HepG2 (cell line): ENCODE data around the gene PIM3. TPM values are rescaled to one million over a fixed set of nuclear protein-coding genes. Genes with fewer than 3 reads are reported as not detected.
A peak's percentile ranks its signal among the peaks of the same experiment; 100 is the strongest.

Experiments used
- AGO2 ChIP-seq: fragments of 200-400 bp; formaldehyde crosslinking; optimal IDR thresholded peaks from 2 replicates; pipeline ENCODE3; 2017; ENCODE audit warnings: mild to moderate bottlenecking, low read depth, low read length, moderate library complexity
- ELF1 ChIP-seq: sonication (generic); formaldehyde crosslinking; IDR thresholded peaks from 2 replicates; pipeline ENCODE4 v1.4.0; 2020; ENCODE audit warnings: missing genetic modification reagents
- FOXA1 ChIP-seq, 2 experiments: fragments of 450-650 bp in 1 of 2; sonication (generic) in 1 of 2; formaldehyde crosslinking in 1 of 2; IDR thresholded peaks; 2 replicates each; pipeline versions ENCODE4 v1.4.0 to v1.6.1; 2016 to 2020; ENCODE audit warnings: missing genetic modification reagents in 1 of 2
- HDAC1 ChIP-seq: sonication (generic); formaldehyde crosslinking; IDR thresholded peaks from 2 replicates; pipeline ENCODE4 v1.5.1; 2020; ENCODE audit warnings: mild to moderate bottlenecking, missing genetic modification reagents
- KDM3A ChIP-seq: IDR thresholded peaks from 2 replicates; pipeline ENCODE4 v1.6.1; 2018; ENCODE audit warnings: low read depth, missing compliant biosample characterization
- KDM6A ChIP-seq: IDR thresholded peaks from 2 replicates; pipeline ENCODE4 v1.6.1; 2016; ENCODE audit warnings: low read depth
- MAF1 ChIP-seq: sonication (generic); formaldehyde crosslinking; IDR thresholded peaks from 2 replicates; pipeline ENCODE4 v1.5.0; 2020; ENCODE audit warnings: missing genetic modification reagents, borderline replicate concordance
- NBN ChIP-seq: fragments of 450-650 bp; conservative IDR thresholded peaks from 2 replicates; pipeline ENCODE4 v1.6.1; 2017
- NCOA1 ChIP-seq: sonication (generic); formaldehyde crosslinking; IDR thresholded peaks from 2 replicates; pipeline ENCODE4 v1.9.0; 2021; ENCODE audit warnings: missing genetic modification reagents
- REPIN1 ChIP-seq: sonication (generic); formaldehyde crosslinking; IDR thresholded peaks from 2 replicates; pipeline ENCODE4 v1.8.0; 2022; ENCODE audit warnings: missing genetic modification reagents, low read depth, mild to moderate bottlenecking, borderline replicate concordance
- RXRB ChIP-seq: IDR thresholded peaks from 2 replicates; pipeline ENCODE4 v1.6.1; 2016; ENCODE audit warnings: borderline replicate concordance, missing genetic modification reagents, missing compliant biosample characterization
- SSRP1 ChIP-seq: IDR thresholded peaks from 2 replicates; pipeline ENCODE4 v1.6.1; 2016; ENCODE audit warnings: control low read depth
- TAF1 ChIP-seq: sonication (generic); formaldehyde crosslinking; IDR thresholded peaks from 2 replicates; pipeline ENCODE4 v1.4.0; 2020; ENCODE audit warnings: missing genetic modification reagents
- TAF15 ChIP-seq: fragments of 200-400 bp; formaldehyde crosslinking; IDR thresholded peaks from one replicate; pipeline ENCODE4 v1.6.1; 2018; ENCODE audit warnings: mild to moderate bottlenecking, low read depth, low read length; ENCODE audit not compliant: poor library complexity, severe bottlenecking
- THAP11 ChIP-seq: IDR thresholded peaks from 2 replicates; pipeline ENCODE4 v1.6.1; 2016; ENCODE audit warnings: missing biosample characterization, missing genetic modification reagents
- THAP8 ChIP-seq: sonication (generic); formaldehyde crosslinking; IDR thresholded peaks from 2 replicates; pipeline ENCODE4 v1.5.1; 2020; ENCODE audit warnings: missing genetic modification reagents, mild to moderate bottlenecking, borderline replicate concordance
- ZNF224 ChIP-seq: sonication (generic); formaldehyde crosslinking; IDR thresholded peaks from 2 replicates; pipeline ENCODE4 v1.5.0; 2020; ENCODE audit warnings: mild to moderate bottlenecking, missing genetic modification reagents
- ZNF331 ChIP-seq: sonication (generic); formaldehyde crosslinking; IDR thresholded peaks from 2 replicates; pipeline ENCODE4 v1.4.0; 2020; ENCODE audit warnings: missing genetic modification reagents
- ZSCAN29 ChIP-seq: sonication (generic); formaldehyde crosslinking; conservative IDR thresholded peaks from 2 replicates; pipeline ENCODE4 v1.4.0; 2020; ENCODE audit warnings: mild to moderate bottlenecking, missing genetic modification reagents
- ZSCAN31 ChIP-seq: sonication (generic); formaldehyde crosslinking; IDR thresholded peaks from 2 replicates; pipeline ENCODE4 v1.5.0; 2020; ENCODE audit warnings: low read depth, mild to moderate bottlenecking, missing genetic modification reagents
- polyA plus RNA-seq, 8 experiments: library from polyadenylated mRNA; depleted of rRNA in 3 of 8; stranded (reverse) in 7 of 8; unstranded in 1 of 8; fragments of >200 nt; fragmentation: Illumina TruSeq in 4 of 8; extraction: Trizol in 4 of 8; gene quantifications; 2 replicates each; pipeline versions ENCODE4 v1.2.1 to v1.2.3, GENCODE V29; 2011 to 2016; ENCODE audit warnings: low read depth in 4 of 8, missing spikeins in 1 of 8, mixed read lengths in 1 of 8; ENCODE audit not compliant: insufficient read depth in 1 of 8
- total RNA-seq, 5 experiments: library from RNA; depleted of rRNA; stranded (reverse); fragments of >200 nt; fragmentation: Illumina TruSeq; extraction: Trizol; gene quantifications; 2 replicates each; pipeline ENCODE4 v1.2.3, GENCODE V29; 2016; ENCODE audit warnings: low read depth in 1 of 5
- TF ChIP-seq, protein P1 (sequence below): sonication (generic); formaldehyde crosslinking; IDR thresholded peaks from 2 replicates; pipeline ENCODE4 v1.5.0; 2020; ENCODE audit warnings: mild to moderate bottlenecking, missing genetic modification reagents
- TF ChIP-seq, protein P2 (sequence below): sonication (generic); formaldehyde crosslinking; IDR thresholded peaks from 2 replicates; pipeline ENCODE4 v1.8.0; 2022; ENCODE audit warnings: missing genetic modification reagents, mild to moderate bottlenecking, borderline replicate concordance
- TF ChIP-seq, protein P3 (sequence below): sonication (generic); formaldehyde crosslinking; IDR thresholded peaks from 2 replicates; pipeline ENCODE4 v1.5.0; 2020; ENCODE audit warnings: missing genetic modification reagents, mild to moderate bottlenecking, borderline replicate concordance
- TF ChIP-seq, protein P4 (sequence below): IDR thresholded peaks from 2 replicates; pipeline ENCODE4 v1.6.1; 2016; ENCODE audit warnings: low read depth, borderline replicate concordance
- TF ChIP-seq, protein P5 (sequence below): sonication (generic); formaldehyde crosslinking; IDR thresholded peaks from 2 replicates; pipeline ENCODE4 v1.8.0; 2022; ENCODE audit warnings: mild to moderate bottlenecking, missing genetic modification reagents; ENCODE audit not compliant: insufficient replicate concordance

Gene PIM3
- total and polyA plus RNA-seq, 2 of the 13 experiments (the other 11 are each of a cell fraction or from before 2014, with no cell fraction given): 21.6 to 31.2 TPM

DNA sequence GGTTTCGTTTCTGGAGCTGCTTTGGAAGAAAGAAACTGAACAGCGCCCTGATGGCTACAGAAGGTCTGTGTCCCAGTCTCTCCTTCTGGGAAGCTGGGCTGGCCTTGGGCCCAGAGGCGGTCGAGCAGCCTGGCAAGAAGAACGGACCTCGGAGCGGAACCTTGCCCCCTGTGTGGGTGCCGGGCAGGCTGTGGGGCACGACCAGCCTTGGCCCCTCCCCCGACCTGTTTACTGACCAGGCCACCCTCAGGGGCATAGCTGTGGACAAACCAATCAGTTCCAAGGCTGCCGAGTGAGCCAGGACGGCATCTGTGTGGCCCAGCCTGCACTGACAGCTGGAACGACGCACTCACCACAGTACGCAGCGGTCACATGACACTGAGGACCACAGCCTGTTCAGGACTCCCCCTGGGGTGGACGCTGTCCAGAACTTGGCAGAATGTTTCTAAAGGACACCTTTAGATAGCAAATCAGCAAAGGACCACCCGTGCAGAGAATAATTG lies 7.2 kb downstream of the PIM3 start (continued):
- TF ChIP-seq TAF15 (no peak), KDM6A (CRISPR knock-in tag) (no peak), ZNF331 (CRISPR knock-in tag) (0 out of 2 replicates have a peak, but pooled peaks have one; percentile 14), FOXA1 (IDR thresholded peaks at IDR 0.05) (no peak), FOXA1 (CRISPR knock-in tag; IDR thresholded peaks at IDR 0.05) (peak; percentile 81), TAF1 (CRISPR knock-in tag) (no peak; the same call in 1 of the 2 replicates), THAP8 (no peak), REPIN1 (no peak), NBN (no peak), NCOA1 (no peak), ZSCAN29 (CRISPR knock-in tag) (no peak), KDM3A (CRISPR knock-in tag) (no peak), AGO2 (no peak), RXRB (no peak), MAF1 (CRISPR knock-in tag) (no peak), SSRP1 (CRISPR knock-in tag) (no peak), ZSCAN31 (no peak), ZNF224 (peak; percentile 86; the same call in 1 of the 2 replicates), HDAC1 (peak; percentile 57), THAP11 (CRISPR knock-in tag) (0 out of 2 replicates have a peak, but pooled peaks have one; percentile 19), ELF1 (CRISPR knock-in tag) (no peak; the same call in 1 of the 2 replicates)
- TF ChIP-seq, protein P1, sequence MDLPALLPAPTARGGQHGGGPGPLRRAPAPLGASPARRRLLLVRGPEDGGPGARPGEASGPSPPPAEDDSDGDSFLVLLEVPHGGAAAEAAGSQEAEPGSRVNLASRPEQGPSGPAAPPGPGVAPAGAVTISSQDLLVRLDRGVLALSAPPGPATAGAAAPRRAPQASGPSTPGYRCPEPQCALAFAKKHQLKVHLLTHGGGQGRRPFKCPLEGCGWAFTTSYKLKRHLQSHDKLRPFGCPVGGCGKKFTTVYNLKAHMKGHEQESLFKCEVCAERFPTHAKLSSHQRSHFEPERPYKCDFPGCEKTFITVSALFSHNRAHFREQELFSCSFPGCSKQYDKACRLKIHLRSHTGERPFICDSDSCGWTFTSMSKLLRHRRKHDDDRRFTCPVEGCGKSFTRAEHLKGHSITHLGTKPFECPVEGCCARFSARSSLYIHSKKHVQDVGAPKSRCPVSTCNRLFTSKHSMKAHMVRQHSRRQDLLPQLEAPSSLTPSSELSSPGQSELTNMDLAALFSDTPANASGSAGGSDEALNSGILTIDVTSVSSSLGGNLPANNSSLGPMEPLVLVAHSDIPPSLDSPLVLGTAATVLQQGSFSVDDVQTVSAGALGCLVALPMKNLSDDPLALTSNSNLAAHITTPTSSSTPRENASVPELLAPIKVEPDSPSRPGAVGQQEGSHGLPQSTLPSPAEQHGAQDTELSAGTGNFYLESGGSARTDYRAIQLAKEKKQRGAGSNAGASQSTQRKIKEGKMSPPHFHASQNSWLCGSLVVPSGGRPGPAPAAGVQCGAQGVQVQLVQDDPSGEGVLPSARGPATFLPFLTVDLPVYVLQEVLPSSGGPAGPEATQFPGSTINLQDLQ: no peak
- TF ChIP-seq, protein P2, sequence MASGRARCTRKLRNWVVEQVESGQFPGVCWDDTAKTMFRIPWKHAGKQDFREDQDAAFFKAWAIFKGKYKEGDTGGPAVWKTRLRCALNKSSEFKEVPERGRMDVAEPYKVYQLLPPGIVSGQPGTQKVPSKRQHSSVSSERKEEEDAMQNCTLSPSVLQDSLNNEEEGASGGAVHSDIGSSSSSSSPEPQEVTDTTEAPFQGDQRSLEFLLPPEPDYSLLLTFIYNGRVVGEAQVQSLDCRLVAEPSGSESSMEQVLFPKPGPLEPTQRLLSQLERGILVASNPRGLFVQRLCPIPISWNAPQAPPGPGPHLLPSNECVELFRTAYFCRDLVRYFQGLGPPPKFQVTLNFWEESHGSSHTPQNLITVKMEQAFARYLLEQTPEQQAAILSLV: no peak
- TF ChIP-seq, protein P3, sequence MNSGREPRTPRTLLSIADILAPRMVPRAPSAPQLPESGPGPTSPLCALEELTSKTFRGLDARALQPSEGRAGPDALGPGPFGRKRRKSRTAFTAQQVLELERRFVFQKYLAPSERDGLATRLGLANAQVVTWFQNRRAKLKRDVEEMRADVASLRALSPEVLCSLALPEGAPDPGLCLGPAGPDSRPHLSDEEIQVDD (CRISPR knock-in tag): no peak
- TF ChIP-seq, protein P4, sequence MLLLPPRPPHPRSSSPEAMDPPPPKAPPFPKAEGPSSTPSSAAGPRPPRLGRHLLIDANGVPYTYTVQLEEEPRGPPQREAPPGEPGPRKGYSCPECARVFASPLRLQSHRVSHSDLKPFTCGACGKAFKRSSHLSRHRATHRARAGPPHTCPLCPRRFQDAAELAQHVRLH (CRISPR knock-in tag): no peak
- TF ChIP-seq, protein P5, sequence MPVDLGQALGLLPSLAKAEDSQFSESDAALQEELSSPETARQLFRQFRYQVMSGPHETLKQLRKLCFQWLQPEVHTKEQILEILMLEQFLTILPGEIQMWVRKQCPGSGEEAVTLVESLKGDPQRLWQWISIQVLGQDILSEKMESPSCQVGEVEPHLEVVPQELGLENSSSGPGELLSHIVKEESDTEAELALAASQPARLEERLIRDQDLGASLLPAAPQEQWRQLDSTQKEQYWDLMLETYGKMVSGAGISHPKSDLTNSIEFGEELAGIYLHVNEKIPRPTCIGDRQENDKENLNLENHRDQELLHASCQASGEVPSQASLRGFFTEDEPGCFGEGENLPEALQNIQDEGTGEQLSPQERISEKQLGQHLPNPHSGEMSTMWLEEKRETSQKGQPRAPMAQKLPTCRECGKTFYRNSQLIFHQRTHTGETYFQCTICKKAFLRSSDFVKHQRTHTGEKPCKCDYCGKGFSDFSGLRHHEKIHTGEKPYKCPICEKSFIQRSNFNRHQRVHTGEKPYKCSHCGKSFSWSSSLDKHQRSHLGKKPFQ (CRISPR knock-in tag): no peak
